ENCODE data around the gene ULK4. TPM values are rescaled to one million over a fixed set of nuclear protein-coding genes. Genes with fewer than 3 reads are reported as not detected.
"Not testable (repeated sequence)": the region's sequence is repeated elsewhere in the genome, so short reads cannot be mapped to it uniquely, and the experiment has no call there.

ULK4 gene
- total RNA-seq, 4 donors from 2014 or later = 2.0 to 3.0 (median 2.3) TPM

GRCh38 chr3:41290736-41291135 lies 671.2 kb downstream of the ULK4 start:
- H3K4me3 ChIP-seq = no peak overlapping the region
- in situ Hi-C loops (cut with MboI; ENCODE audit: low sequenced_read_pairs in 4 of 4) = no loop called here
- TF ChIP-seq CTCF (IDR thresholded peaks at IDR 0.05 in 4 of 5, conservative IDR thresholded peaks at IDR 0.05 in 1 of 5) (no peak), POLR2A (IDR thresholded peaks at IDR 0.05) (no peak)
- intact Hi-C loops (cut with DNase I; ENCODE audit: low total_unique reads) = loop anchor here (10.0 kb wide), 1 partner anchor 566 kb away; no protein-coding TSS in a partner anchor
- H3K27ac ChIP-seq = no peak overlapping the region
- no peaks in the 10 kb centered on the region for H3K27me3 ChIP-seq
- peaks cover 0 to 7% of the 10 kb centered on the region in 2 donors for H3K4me1 ChIP-seq
- H3K36me3 ChIP-seq = no peaks in the 10 kb centered on the region
- no peaks in the 10 kb centered on the region for H3K9me3 ChIP-seq
- DNase-seq (no peak), ATAC-seq (no peak)

DNA sequence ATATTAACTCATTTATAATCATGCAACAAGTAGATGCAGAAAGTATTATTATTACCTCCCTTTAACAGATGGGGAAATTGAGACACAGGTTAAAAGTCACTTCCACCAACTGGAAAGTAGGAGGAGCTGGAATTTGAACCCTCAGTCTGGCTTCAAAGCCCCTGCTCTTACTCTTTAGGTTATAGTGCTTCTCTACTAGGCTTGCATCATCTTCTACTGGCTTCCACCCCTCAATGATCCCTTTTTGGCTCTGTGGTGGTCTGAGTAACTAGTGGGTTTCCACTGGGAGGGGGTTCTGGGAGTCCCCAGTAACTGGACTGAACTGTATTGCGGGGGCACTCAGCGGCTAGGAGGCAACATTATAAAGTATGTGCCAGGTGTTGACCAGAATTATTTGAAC lies 671.6 kb downstream of the ULK4 start:
- Histone ChIP-seq H3K27ac (no peak overlapping the region), H3K27me3 (no peaks in the 10 kb centered on the region), H3K4me1 (peaks cover 0 to 7% of the 10 kb centered on the region in 2 donors), H3K9me3 (no peaks in the 10 kb centered on the region), H3K4me3 (no peak overlapping the region), H3K36me3 (no peaks in the 10 kb centered on the region)
- no peak for TF ChIP-seq POLR2A (IDR thresholded peaks at IDR 0.05)
- TF ChIP-seq CTCF (IDR thresholded peaks at IDR 0.05 in 4 of 5, conservative IDR thresholded peaks at IDR 0.05 in 1 of 5) = no peak
- no peak for ATAC-seq
- no peak for DNase-seq
- in situ Hi-C loops (cut with MboI; ENCODE audit: low sequenced_read_pairs in 4 of 4) = no loop called here
- intact Hi-C loops (cut with DNase I; ENCODE audit: low total_unique reads) = loop anchor here (10.0 kb wide), 1 partner anchor 566 kb away; no protein-coding TSS in a partner anchor

- Histone ChIP-seq H3K9me3 (no peaks in the 10 kb centered on the region), H3K27ac (no peak overlapping the region), H3K4me1 (peaks cover 0 to 7% of the 10 kb centered on the region in 2 donors), H3K27me3 (no peaks in the 10 kb centered on the region), H3K36me3 (no peaks in the 10 kb centered on the region), H3K4me3 (no peak overlapping the region)
- no peak for ATAC-seq
- intact Hi-C loops (cut with DNase I; ENCODE audit: low total_unique reads) = no loop called here
- no peak for TF ChIP-seq CTCF (IDR thresholded peaks at IDR 0.05 in 4 of 5, conservative IDR thresholded peaks at IDR 0.05 in 1 of 5)
- TF ChIP-seq POLR2A (IDR thresholded peaks at IDR 0.05) = no peak
- no peak for DNase-seq
- in situ Hi-C loops (cut with MboI; ENCODE audit: low sequenced_read_pairs in 4 of 4) = no loop called here
Observed at GRCh38 chr3:41288785-41289184, 673.1 kb downstream of the ULK4 start.

- no peaks in the 10 kb centered on the region for H3K9me3 ChIP-seq
- in situ Hi-C loops (cut with MboI; ENCODE audit: low sequenced_read_pairs in 4 of 4) (no loop called here), intact Hi-C loops (cut with DNase I; ENCODE audit: low total_unique reads) (no loop called here)
- ATAC-seq (no peak), DNase-seq (no peak)
- TF ChIP-seq POLR2A (IDR thresholded peaks at IDR 0.05) (no peak), CTCF (IDR thresholded peaks at IDR 0.05 in 4 of 5, conservative IDR thresholded peaks at IDR 0.05 in 1 of 5) (no peak)
- H3K4me1 ChIP-seq = no peaks in the 10 kb centered on the region
- H3K4me3 ChIP-seq = no peak overlapping the region
- no peak overlapping the region for H3K27ac ChIP-seq
- no peaks in the 10 kb centered on the region for H3K27me3 ChIP-seq
- H3K36me3 ChIP-seq = no peaks in the 10 kb centered on the region
Observed at GRCh38 chr3:41286305-41286704, 675.6 kb downstream of the ULK4 start.

DNA sequence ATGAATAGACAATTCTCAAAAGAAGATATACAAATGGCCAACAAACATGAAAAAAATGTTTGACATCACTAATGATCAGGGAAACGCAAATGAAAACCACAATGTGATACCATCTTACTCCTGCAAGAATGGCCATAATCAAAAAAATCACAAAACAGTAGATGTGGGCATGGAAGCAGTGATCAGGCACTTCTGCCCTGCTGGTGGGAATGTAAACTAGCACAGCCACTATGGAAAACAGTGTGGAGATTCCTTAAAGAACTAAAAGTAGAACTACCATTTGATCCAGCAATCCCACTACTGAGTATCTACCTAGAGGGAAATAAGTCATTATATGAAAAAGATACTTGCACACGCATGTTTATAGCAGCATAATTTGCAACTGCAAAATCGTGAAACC lies 677.0 kb downstream of the ULK4 start:
- H3K27me3 ChIP-seq; H3K36me3 ChIP-seq; H3K4me3 ChIP-seq; H3K27ac ChIP-seq; ATAC-seq; DNase-seq; in situ Hi-C loops (cut with MboI; ENCODE audit: low sequenced_read_pairs in 4 of 4); H3K9me3 ChIP-seq; H3K4me1 ChIP-seq; intact Hi-C loops (cut with DNase I; ENCODE audit: low total_unique reads): not testable (repeated sequence)

Data from gastrocnemius medialis (tissue), 4 donors.